ENCODE data around the gene OPA3.

Gene OPA3

GRCh38 chr19:45503909-45504308 lies 80.7 kb downstream of the OPA3 start:
- no peak for DNase-seq (ENCODE audit: low read depth)

- DNase-seq (ENCODE audit: low read depth): no peak
Measured at GRCh38 chr19:45502111-45502510, 82.5 kb downstream of the OPA3 start.

- no peak for DNase-seq (ENCODE audit: low read depth)
Measured at GRCh38 chr19:45501730-45502014, 82.9 kb downstream of the OPA3 start.

- DNase-seq (ENCODE audit: low read depth): no peak
Measured at GRCh38 chr19:45500918-45501729, 83.5 kb downstream of the OPA3 start.

- no peak for DNase-seq (ENCODE audit: low read depth)
Measured at GRCh38 chr19:45499196-45500180, 85.1 kb downstream of the OPA3 start.

GRCh38 chr19:45498411-45499195 lies 86.0 kb downstream of the OPA3 start, which contains the start of gene PPM1N:
Gene PPM1N, plus strand, starts transcription at chr19:45498443. Its CDS starts 30 bp downstream, at chr19:45498473.
- DNase-seq (ENCODE audit: low read depth): no peak

GRCh38 chr19:45497791-45498190 lies 86.8 kb downstream of the OPA3 start:
- DNase-seq (ENCODE audit: low read depth): no peak

GRCh38 chr19:45496349-45496953 lies 88.2 kb downstream of the OPA3 start:
- DNase-seq (ENCODE audit: low read depth): no peak

GRCh38 chr19:45495178-45495577 lies 89.4 kb downstream of the OPA3 start:
- no peak for DNase-seq (ENCODE audit: low read depth)

GRCh38 chr19:45494261-45494916 lies 90.2 kb downstream of the OPA3 start:
- DNase-seq (ENCODE audit: low read depth): no peak

- DNase-seq (ENCODE audit: low read depth): no peak
Measured at GRCh38 chr19:45492627-45493470, 91.8 kb downstream of the OPA3 start.

GRCh38 chr19:45492137-45492626 lies 92.4 kb downstream of the OPA3 start:
- no peak for DNase-seq (ENCODE audit: low read depth)

GRCh38 chr19:45489216-45489855 lies 95.3 kb downstream of the OPA3 start:
- no peak for DNase-seq (ENCODE audit: low read depth)

- DNase-seq (ENCODE audit: low read depth): no peak
Measured at GRCh38 chr19:45488708-45489107, 95.9 kb downstream of the OPA3 start.

- peak; percentile 92 for DNase-seq (ENCODE audit: low read depth)
Measured at GRCh38 chr19:45485305-45486077, 99.1 kb downstream of the OPA3 start.

GRCh38 chr19:45484273-45484945 lies 100.2 kb downstream of the OPA3 start:
- peak; percentile 72 for DNase-seq (ENCODE audit: low read depth)

- DNase-seq (ENCODE audit: low read depth): no peak
Measured at GRCh38 chr19:45483033-45483432, 101.6 kb downstream of the OPA3 start.

Data from amniotic epithelial cell (primary cell).